Thymus (tissue), 11 donors: Measurements from ENCODE around the gene SLC2A8. TPM values are rescaled to one million over a fixed set of nuclear protein-coding genes. Genes with fewer than 3 reads are reported as not detected.

Experiments used
- DNase-seq, 9 donors: peaks; one replicate each; pipeline ENCODE4 v3.0.0-alpha.2; 2013; ENCODE audit warnings: low spot score in 9 of 9, low read depth in 6 of 9, missing footprints in 1 of 9
- H3K27ac ChIP-seq, 2 donors: one replicate each; pipeline ENCODE4 v1.5.1; 2013; ENCODE audit warnings: control low read depth in 1 of 2, low read depth in 1 of 2, low read length in 1 of 2, mild to moderate bottlenecking in 1 of 2, moderate library complexity in 1 of 2
- H3K27me3 ChIP-seq, 2 donors: one replicate each; pipeline ENCODE4 v1.5.1; 2013; ENCODE audit warnings: low read length in 1 of 2; ENCODE audit not compliant: control insufficient read depth in 2 of 2, insufficient read depth in 1 of 2
- H3K36me3 ChIP-seq, 2 donors: one replicate each; pipeline ENCODE4 v1.5.1; 2013; ENCODE audit warnings: low read length in 1 of 2, mild to moderate bottlenecking in 1 of 2, moderate library complexity in 1 of 2; ENCODE audit not compliant: control insufficient read depth in 2 of 2, insufficient read depth in 2 of 2
- H3K4me1 ChIP-seq, 2 donors: one replicate each; pipeline ENCODE4 v1.5.1; 2013; ENCODE audit warnings: low read length in 2 of 2; ENCODE audit not compliant: control insufficient read depth in 2 of 2, insufficient read depth in 2 of 2
- H3K4me3 ChIP-seq, 2 donors: one replicate each; pipeline ENCODE4 v1.5.1; 2013; ENCODE audit warnings: low read length in 2 of 2, control low read depth in 1 of 2, mild to moderate bottlenecking in 1 of 2
- H3K9me3 ChIP-seq, 2 donors: one replicate each; pipeline ENCODE4 v1.5.1; 2013; ENCODE audit warnings: low read length in 1 of 2, mild to moderate bottlenecking in 1 of 2; ENCODE audit not compliant: control insufficient read depth in 2 of 2, insufficient read depth in 1 of 2
- WGBS: extraction: QIAGEN DNeasy Blood & Tissue Kit; methylation state at CpG from one replicate; pipeline ENCODE4 v1.1.7; 2013; 5-methylcytosine and 5-hydroxymethylcytosine counted together
- polyA plus RNA-seq: library from polyadenylated mRNA; stranded (reverse); fragments of 200-250 nt; gene quantifications from one replicate; pipeline ENCODE4 v1.2.3, GENCODE V29; 2013
- total RNA-seq: library from RNA; stranded (reverse); fragments of 120-200 nt; gene quantifications from one replicate; pipeline ENCODE4 v1.2.4, GENCODE V29; 2013
- donor health status: healthy.

Gene SLC2A8
- total and polyA plus RNA-seq, 2 donors: 3.6 to 7.8 TPM

DNA sequence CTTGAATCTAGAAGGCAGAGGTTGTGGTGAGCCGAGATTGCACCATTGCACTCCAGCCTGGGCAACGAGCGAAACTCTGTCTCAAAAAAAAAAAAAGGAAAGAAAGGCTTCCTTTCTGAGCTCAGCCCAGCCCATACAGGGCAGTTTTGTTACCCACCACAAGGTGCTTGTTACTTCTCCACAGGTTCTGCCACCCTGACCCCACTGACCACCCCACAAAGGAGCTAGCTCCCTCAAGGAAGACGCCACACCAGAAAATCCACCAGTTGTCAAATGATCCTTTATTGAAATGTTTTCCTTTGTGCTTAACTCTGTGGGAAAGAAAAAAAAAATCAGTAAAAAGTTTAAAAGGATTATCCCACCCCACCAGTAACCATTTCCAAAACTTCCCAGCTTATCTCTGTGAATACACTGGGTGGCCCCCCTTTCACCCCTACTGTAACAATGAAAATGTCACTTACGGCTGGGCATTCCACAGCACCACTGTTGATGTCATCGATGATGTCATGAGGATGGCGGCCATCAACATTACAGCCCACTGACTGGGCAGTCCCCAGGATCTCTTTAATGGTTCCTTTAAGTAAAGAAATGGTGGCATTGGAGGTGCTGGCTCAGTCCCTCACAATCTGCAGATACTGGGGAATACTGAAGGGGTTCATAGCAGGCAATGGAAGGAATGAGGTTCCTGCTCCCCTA, 50.6 kb downstream of the SLC2A8 start:
- Histone ChIP-seq H3K9me3 (no peaks in the 10 kb centered on the region), H3K4me3 (no peak overlapping the region), H3K36me3 (peaks cover 66 to 74% of the 10 kb centered on the region in 2 donors), H3K27ac (no peak overlapping the region), H3K27me3 (no peaks in the 10 kb centered on the region), H3K4me1 (peaks cover 17 to 31% of the 10 kb centered on the region in 2 donors)
- DNase-seq: no peak
- WGBS: 93% methylated on average over 7 of the region's 7 CpGs

DNA sequence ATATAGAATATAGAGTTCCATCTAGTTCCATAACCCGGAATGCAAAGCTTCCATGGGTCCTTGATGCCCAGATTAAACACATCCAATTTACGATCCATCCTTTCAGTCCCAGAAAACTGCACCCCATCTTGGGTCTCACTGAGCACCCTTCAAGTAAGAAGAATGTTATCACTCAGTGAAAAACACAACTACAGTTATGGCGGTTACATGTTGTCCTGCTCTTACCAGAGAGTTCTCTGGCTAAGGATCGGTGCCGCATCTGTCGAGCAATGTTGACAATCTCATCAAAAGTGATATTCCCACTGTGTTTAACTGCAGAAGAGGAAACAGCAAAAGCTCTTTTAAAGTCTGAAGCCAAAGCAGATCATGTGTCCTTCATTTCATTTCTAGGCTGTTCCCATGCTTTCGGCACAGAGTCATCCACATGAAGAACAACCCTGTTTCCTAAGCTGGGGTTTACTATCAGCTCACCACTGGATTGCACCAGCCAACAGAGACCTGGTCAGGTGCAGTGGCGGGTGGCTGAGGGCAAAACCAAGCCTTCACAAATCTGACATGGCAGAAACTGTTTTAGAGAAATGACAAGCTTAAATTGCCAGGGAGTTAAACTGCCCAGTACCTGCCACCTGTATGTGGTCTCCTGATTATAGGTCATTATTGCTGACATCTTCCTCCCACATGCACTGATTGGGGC, 51.3 kb downstream of the SLC2A8 start:
- no peak for DNase-seq
- no peaks in the 10 kb centered on the region for H3K27me3 ChIP-seq
- whole genome bisulfite sequencing: 96% methylated on average over 8 of the region's 8 CpGs
- no peak overlapping the region for H3K4me3 ChIP-seq
- peaks cover 60 to 69% of the 10 kb centered on the region in 2 donors for H3K36me3 ChIP-seq
- peaks cover 18 to 31% of the 10 kb centered on the region in 2 donors for H3K4me1 ChIP-seq
- no peak overlapping the region for H3K27ac ChIP-seq
- no peaks in the 10 kb centered on the region for H3K9me3 ChIP-seq

DNA sequence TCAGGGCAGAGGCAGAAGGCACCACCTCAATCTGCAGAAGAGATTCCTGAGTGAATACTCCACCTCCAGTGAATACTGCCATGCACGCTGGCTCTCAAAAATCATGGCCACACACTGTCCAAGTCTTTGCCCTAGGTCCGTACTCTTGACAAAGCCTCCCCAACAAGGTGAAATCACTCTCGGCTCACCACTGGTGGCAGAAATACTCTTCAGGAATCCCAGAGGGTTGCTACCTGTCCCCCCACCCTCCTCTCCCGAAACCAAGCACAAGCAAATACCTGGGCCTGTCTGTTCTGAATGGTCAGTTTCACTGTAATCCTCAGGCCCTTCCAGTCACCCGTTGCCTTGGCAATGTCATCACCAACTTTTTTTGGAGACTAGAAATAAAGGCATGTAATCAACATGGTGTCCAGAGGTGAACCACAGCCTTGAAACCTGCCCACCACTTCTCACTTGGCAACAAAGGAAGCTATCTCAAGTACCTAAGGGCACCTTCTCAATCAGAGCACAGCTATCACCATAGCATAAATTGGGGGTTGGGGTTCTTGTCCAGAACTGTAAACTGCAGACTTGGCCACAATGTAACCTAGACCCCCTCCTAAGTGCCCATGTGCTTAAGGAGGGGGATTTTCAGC, 52.5 kb downstream of the SLC2A8 start:
- Histone ChIP-seq H3K27ac (no peak overlapping the region), H3K4me3 (peak overlapping the region in 1 of 2 donors; percentile 88), H3K4me1 (peaks cover 18 to 31% of the 10 kb centered on the region in 2 donors), H3K27me3 (no peaks in the 10 kb centered on the region), H3K9me3 (no peaks in the 10 kb centered on the region), H3K36me3 (peaks cover 50 to 61% of the 10 kb centered on the region in 2 donors)
- DNase-seq: no peak
- WGBS: 86% methylated on average over 5 of the region's 5 CpGs

DNA sequence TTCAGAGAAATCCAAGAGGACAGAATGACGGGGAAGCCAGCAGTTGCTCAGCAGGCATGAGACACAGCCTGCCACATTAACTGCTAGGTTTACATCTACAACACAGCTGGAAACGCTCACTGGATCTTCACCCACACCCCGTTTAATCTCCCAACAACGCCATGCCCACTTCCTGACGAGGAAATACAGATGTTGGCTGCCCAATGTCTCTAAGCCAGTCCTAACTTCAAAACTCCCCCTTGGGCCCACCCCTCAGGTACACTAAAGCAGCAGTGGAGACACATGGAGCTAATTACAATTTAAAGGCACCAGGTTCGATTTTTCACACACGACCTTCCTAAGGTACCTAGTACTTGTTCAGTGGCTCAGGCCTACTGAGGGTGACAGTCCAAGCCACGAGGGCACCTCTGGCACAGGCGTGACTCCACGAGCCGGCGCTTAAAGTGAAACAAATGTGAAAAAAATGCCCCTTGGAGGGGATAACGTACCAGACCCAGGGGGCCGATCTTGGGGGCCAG, 53.3 kb downstream of the SLC2A8 start:
- Histone ChIP-seq H3K4me3 (peak overlapping the region; percentile 79 to 88), H3K27me3 (no peaks in the 10 kb centered on the region), H3K27ac (peak overlapping the region; percentile 87 to 95), H3K9me3 (no peaks in the 10 kb centered on the region), H3K4me1 (peaks cover 18 to 36% of the 10 kb centered on the region in 2 donors), H3K36me3 (peaks cover 41 to 52% of the 10 kb centered on the region in 2 donors)
- 3% methylated on average over 14 of the region's 14 CpGs for WGBS
- DNase-seq: peak in 1 of 9 donors; percentile 14

DNA sequence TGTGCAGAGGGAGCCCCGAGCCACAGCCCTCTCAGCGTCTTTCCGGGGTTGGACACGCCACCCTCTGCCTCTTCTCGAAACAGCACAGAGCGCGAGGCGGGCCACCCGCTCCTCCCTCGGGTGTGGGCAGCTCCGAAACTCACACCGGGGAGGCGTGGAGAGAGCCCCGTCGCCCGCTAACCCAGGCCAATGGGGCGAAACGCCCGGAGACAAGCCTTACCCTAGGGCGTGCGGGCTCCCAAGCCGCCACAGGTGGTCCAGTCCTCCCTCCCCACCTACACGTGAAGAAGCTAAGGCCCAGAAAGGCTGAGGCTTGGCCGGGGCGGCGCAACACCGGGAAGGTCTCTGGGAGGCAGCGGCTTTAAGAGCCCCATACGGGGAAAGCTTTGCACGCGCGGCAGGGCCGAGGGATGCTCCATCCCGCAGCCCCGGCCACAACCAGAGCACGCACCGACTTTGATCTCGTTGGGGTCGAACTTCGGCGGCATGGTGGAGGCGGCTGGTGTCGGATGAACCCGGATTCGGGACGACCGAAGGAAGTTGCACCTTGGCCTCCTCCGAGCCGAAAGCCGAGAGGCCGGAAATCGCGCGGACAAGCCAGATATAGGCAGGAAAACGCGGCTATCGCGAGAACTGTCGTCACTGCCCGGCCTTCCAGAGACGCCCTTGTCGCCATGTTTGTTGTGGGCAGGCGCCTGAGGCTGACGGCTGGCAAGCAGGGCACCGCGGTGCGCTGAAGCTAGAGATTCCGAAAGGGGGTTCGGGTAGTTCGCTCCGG, 54.0 kb downstream of the SLC2A8 start, which contains the start of the genes LRSAM1 and RPL12:
LRSAM1 (plus strand) TSS at position 681 of the 778 bp plus-strand sequence. CDS start 3,018 bp downstream, outside the sequence.
RPL12 (minus strand) TSS at position 577 of the 778 bp plus-strand sequence; CDS start at position 488, 89 bp downstream.
- Histone ChIP-seq H3K27me3 (no peaks in the 10 kb centered on the region), H3K27ac (peak within 1 kb of the TSS; percentile 87 to 95), H3K4me3 (peak within 1 kb of the TSS; percentile 79 to 88), H3K4me1 (peaks cover 18 to 39% of the 10 kb centered on the region in 2 donors), H3K36me3 (peaks cover 36 to 45% of the 10 kb centered on the region in 2 donors), H3K9me3 (no peaks in the 10 kb centered on the region)
- peak; percentile 91 to 100 (median 98) for DNase-seq
- under 1% methylated on average over 71 of the region's 71 CpGs for WGBS

DNA sequence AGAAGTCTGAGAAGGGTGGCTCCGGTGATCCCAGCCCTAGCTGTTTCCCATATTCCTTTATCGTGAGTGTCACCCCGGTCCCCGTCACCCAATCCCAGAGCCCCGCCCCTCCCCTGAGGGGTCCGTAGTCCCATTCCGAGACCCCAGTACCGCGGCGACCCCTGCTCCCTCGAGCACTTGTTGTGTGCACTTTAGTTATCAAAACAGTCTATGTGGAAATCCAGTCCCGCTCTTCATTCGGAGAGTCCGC, 54.6 kb downstream of the SLC2A8 start:
- peak overlapping the region; percentile 79 to 88 for H3K4me3 ChIP-seq
- under 1% methylated on average over 14 of the region's 14 CpGs for WGBS
- H3K36me3 ChIP-seq: peaks cover 30 to 40% of the 10 kb centered on the region in 2 donors
- no peaks in the 10 kb centered on the region for H3K9me3 ChIP-seq
- no peaks in the 10 kb centered on the region for H3K27me3 ChIP-seq
- H3K4me1 ChIP-seq: peaks cover 18 to 39% of the 10 kb centered on the region in 2 donors
- DNase-seq: no peak
- H3K27ac ChIP-seq: peak overlapping the region in 1 of 2 donors; percentile 86

DNA sequence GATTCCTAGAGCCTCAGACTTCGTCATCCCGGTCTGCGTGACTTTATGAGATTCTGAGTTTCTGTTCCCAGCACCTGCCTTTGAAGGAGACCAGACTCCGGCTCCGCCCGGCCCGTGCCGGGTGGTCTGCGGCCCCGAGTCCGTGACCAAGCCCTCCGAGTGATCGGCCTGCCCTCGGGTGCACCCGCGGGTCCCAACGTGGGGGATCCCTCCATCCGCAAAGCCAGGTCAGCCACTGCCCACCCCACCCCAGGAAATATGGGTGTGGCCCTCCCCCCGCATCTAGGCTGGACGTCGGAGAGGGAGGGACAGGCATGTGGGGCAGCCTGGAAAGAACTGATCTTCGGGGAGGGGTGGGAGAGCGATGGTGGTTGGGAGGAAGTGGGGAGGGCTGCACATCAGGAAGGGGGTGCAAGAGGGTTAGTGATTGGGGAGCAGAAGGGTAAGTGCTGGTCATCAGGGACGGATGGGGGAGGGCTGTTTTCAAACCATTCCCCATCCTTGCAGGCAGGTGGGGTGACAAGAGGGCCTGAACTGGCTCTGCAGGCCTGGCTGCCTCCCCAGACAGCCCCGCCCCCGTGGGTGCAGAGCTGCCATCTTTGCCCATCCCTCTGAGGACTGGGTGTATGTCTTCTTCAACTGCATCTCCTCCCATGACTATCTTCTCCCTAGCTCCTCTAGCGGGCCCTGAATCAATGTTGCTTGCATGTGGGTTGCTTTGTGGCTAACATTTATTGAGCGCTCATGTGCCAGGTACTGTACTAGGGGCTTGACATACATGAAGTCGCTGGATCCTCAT, 55.1 kb downstream of the SLC2A8 start:
- peak overlapping the region in 1 of 2 donors; percentile 86 for H3K27ac ChIP-seq
- H3K4me1 ChIP-seq: peaks cover 18 to 39% of the 10 kb centered on the region in 2 donors
- peak in 3 of 9 donors; percentile 20 to 52 (median 28) for DNase-seq
- H3K9me3 ChIP-seq: no peaks in the 10 kb centered on the region
- no peaks in the 10 kb centered on the region for H3K27me3 ChIP-seq
- H3K36me3 ChIP-seq: peaks cover 25 to 34% of the 10 kb centered on the region in 2 donors
- peak overlapping the region; percentile 79 to 88 for H3K4me3 ChIP-seq
- WGBS: 12% methylated on average over 29 of the region's 29 CpGs

DNA sequence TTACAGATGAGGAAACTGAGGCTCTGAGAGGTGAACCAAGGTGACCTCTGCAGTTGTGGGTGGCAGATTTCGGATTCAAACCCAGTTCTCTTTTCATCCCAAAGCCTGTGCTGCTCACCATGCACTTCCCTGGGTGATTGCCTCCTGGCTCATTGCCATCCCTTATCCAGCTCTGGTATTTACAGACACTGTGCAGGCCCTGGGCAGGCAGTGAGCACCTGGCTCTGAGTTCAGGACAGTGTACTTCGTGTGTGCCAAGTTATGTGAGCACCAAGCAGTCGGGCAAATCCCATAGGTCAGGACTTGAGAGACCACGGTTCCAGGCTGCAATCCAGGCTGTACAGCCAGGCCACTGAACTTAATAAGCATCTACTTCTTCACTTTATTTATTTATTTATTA, 55.7 kb downstream of the SLC2A8 start:
- H3K9me3 ChIP-seq: no peaks in the 10 kb centered on the region
- no peak overlapping the region for H3K4me3 ChIP-seq
- WGBS: 72% methylated on average over 4 of the region's 4 CpGs
- H3K27ac ChIP-seq: no peak overlapping the region
- no peak for DNase-seq
- H3K36me3 ChIP-seq: peaks cover 19 to 28% of the 10 kb centered on the region in 2 donors
- no peaks in the 10 kb centered on the region for H3K27me3 ChIP-seq
- H3K4me1 ChIP-seq: peaks cover 18 to 39% of the 10 kb centered on the region in 2 donors
